AG09319 (cell line): Measurements from ENCODE around the gene SAMMSON.

Experiments
- DNase-seq: peaks from one replicate; pipeline ENCODE4 v3.0.0-alpha.2; 2010; ENCODE audit warnings: low read depth; ENCODE audit errors: extremely low read depth
- TF ChIP-seq, protein P1 (sequence below): IDR thresholded peaks from 2 replicates; pipeline ENCODE4 v1.5.1; 2011; ENCODE audit warnings: low read depth, mild to moderate bottlenecking, inconsistent platforms, low read length, moderate library complexity

The SAMMSON gene

DNA sequence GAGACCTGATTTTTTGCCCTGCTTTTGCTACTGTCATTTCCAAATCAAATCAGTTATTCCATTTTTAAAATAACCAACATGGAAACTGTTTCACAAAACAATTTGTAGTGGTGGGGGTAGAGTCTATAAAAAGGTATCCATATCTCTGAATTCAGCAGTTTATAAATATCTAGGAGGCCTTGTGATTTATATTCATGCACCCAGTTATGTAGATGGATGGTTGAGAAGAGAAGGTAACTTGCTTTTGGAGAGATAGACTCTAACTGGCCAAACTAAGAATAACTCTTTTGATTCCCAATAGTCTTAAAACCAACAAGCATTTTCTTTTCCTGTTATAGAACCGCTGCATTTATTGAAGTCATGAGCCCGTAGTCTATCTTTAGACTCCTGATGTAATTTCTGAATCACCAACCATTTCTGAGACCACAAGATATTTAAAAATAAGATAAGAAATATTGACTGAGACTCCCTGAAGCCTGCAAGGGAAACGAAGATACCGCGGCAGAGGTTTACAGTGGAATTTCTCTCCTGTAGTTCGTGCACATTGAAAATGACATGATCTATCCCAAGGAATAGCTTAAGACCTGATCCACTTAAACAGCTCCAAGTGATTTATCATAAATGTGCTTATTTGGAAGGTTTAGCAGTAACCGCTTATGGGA is 68.5 kb downstream of the SAMMSON start:
- no peak for DNase-seq

DNA sequence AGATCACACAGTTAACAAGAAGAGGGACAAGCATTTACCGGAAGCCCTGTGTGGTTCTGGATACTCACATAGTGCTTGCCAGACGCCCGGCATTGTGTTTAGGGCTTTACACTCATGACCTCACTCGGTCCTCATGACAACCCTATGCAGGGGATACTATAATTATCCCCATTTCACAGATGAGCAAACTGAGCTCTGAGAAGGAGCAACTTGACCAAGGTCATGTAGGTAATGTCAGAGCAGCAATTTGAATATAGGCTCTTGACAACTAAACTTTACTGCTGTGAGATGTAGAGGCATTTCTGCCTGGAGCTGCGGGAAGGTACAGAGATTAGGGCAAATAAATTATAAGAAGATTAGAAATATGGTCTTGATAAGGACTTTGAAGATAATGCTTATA is 70.0 kb downstream of the SAMMSON start:
- TF ChIP-seq, protein P1, sequence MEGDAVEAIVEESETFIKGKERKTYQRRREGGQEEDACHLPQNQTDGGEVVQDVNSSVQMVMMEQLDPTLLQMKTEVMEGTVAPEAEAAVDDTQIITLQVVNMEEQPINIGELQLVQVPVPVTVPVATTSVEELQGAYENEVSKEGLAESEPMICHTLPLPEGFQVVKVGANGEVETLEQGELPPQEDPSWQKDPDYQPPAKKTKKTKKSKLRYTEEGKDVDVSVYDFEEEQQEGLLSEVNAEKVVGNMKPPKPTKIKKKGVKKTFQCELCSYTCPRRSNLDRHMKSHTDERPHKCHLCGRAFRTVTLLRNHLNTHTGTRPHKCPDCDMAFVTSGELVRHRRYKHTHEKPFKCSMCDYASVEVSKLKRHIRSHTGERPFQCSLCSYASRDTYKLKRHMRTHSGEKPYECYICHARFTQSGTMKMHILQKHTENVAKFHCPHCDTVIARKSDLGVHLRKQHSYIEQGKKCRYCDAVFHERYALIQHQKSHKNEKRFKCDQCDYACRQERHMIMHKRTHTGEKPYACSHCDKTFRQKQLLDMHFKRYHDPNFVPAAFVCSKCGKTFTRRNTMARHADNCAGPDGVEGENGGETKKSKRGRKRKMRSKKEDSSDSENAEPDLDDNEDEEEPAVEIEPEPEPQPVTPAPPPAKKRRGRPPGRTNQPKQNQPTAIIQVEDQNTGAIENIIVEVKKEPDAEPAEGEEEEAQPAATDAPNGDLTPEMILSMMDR, result no peak

More for the DNA sequence above, 68.5 kb downstream of the SAMMSON start:
- TF ChIP-seq, protein P1, result no peak

DNA sequence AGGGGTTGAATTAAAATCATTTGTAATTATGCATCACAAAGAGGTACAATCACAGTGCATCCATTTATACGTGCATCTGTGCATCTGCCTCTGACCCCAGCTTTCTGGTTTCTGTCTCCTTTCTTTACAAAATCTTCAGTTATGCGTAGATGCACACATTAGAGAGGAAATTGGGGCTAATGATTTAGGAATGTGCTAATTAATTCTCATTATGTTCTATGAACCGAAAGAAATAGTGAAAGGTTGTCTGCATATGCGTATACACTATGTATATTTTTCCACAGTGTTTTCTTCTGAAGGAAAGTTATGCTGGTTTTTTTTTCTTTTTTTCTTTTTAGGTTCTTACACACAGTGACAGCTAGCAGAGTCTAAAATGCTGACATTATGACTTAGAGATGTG is 71.6 kb downstream of the SAMMSON start:
- no peak for DNase-seq
- TF ChIP-seq, protein P1, result no peak

More for the DNA sequence above, 70.0 kb downstream of the SAMMSON start:
- no peak for DNase-seq

DNA sequence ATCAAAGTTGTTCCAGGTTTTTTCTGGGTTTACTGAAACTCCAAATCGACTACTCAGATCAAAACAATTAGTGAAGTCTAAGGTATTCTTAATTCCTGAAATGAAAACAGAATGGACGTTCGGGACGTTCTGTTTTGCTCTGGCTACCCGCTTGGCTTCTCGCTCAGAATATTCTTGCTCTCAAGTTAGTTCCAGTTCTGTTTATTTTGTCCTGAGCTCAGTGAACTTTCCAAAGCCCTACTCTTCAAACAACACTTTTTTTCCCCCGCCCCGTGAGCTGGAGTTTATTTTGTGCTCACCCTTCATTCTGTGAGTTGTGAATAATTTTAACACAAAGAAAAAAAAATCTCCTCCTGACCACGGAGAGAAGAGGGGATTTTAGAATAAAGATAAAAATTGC is 72.6 kb downstream of the SAMMSON start:
- TF ChIP-seq, protein P1, result no peak
- no peak for DNase-seq

DNA sequence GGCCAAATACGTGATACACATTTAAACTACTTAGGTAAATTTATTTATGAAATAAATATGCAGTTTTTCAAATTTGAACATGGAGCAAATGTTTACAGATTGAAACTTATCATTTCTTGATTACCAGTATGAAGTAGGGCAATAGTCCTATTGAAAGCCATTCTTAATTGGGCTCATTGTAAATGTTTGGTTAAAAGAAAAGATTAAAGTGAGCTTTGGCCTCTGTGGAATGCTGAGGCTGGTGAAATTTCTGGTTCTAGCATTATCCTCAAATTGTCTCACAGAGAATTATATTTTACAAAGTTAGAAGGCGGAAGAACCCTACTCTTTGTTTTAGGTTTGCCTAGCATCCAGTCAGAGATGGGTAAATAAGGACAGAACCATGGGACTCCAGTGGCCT is 73.2 kb downstream of the SAMMSON start:
- no peak for DNase-seq
- TF ChIP-seq, protein P1, result no peak

DNA sequence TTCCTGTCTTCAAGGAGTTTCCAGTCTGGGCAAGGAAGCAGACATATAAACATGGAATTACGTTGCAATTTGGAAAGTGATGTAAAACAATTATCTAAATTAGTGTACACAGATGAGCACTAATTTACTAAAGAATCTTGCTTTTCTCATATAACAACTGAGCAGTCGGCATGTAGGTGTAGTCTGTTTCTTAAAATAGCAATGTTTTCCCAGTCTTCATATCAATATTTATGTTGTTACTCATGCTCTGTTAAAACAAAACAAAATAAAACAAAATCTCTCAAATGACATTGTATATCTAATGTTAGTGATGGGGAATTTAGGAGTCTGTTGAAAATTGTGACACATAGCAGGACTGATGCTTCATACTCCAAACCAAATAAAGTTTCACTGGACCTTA is 75.6 kb downstream of the SAMMSON start:
- TF ChIP-seq, protein P1, result no peak
- DNase-seq, result no peak

DNA sequence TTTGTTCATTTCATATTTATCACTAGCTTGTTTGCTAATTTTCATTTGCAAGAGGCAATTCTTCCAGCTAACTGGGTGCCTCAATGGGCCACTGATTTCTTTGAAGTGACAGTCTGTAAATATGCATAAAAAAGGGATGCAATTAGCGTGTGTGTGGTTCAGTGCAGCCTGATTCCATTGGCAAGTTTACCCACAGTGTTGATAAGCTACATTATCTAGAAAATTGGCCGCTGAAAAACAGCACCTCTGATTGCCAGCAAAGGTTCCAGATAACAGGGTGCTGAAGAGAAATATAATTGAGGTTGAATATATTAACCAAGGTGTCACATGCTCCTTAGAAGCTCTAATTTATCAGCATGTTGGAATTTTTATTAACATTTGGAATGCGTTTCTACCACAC is 76.9 kb downstream of the SAMMSON start:
- no peak for DNase-seq
- TF ChIP-seq, protein P1, result no peak
